Gastroesophageal sphincter (tissue), 4 donors: ENCODE measurements around the gene SGCB. TPM values are rescaled to one million over a fixed set of nuclear protein-coding genes. Genes with fewer than 3 reads are reported as not detected.
A peak's percentile ranks its signal among the peaks of the same experiment; 100 is the strongest.
"Not testable (repeated sequence)": the region's sequence is repeated elsewhere in the genome, so short reads cannot be mapped to it uniquely, and the experiment has no call there.

Source experiments
- ATAC-seq: fragments of 150-250 bp; one replicate; pipeline ENCODE4 v1.9.1; 2016; ENCODE audit warnings: mild to moderate bottlenecking, moderate library complexity
- H3K27ac ChIP-seq, 4 donors: fragments of 200-600 bp; sonication (generic) in 3 of 4; 1 replicate in 3 of 4; 2 replicates in 1 of 4; pipeline ENCODE4 v1.5.1; 2016 to 2019
- H3K27me3 ChIP-seq: fragments of 200-600 bp; sonication (generic); one replicate; pipeline ENCODE4 v1.5.1; 2019
- H3K36me3 ChIP-seq, 2 donors: fragments of 200-600 bp; sonication (generic); one replicate each; pipeline ENCODE4 v1.5.1; 2019; ENCODE audit warnings: control low read depth in 1 of 2
- H3K4me1 ChIP-seq, 3 donors: fragments of 200-600 bp; sonication (generic); 1 replicate in 2 of 3; 2 replicates in 1 of 3; pipeline ENCODE4 v1.5.1; 2016 to 2019; ENCODE audit warnings: control low read depth in 2 of 3
- H3K4me3 ChIP-seq, 2 donors: fragments of 200-600 bp; sonication (generic); one replicate each; pipeline ENCODE4 v1.5.1; 2019; ENCODE audit warnings: mild to moderate bottlenecking in 1 of 2, moderate library complexity in 1 of 2
- H3K9me3 ChIP-seq, 3 donors: fragments of 200-600 bp; sonication (generic); one replicate each; pipeline ENCODE4 v1.5.1; 2017 to 2019; ENCODE audit warnings: control low read depth in 2 of 3
- EP300 ChIP-seq: sonication (generic); formaldehyde crosslinking; IDR thresholded peaks from one replicate; pipeline ENCODE4 v1.6.1; 2017; ENCODE audit warnings: antibody characterized with exemption, mild to moderate bottlenecking
- POLR2A ChIP-seq, 2 donors: fragments of 450-650 bp; IDR thresholded peaks; one replicate each; pipeline ENCODE4 v1.6.1; 2017; ENCODE audit warnings: antibody characterized with exemption in 2 of 2, mild to moderate bottlenecking in 2 of 2, moderate library complexity in 1 of 2
- POLR2AphosphoS5 ChIP-seq: sonication (generic); formaldehyde crosslinking; IDR thresholded peaks from one replicate; pipeline ENCODE4 v1.6.1; 2017; ENCODE audit warnings: antibody characterized with exemption
- WGBS, 2 donors: methylation state at CpG; one replicate each; pipeline ENCODE4 v1.1.5; 2018; ENCODE audit warnings: low coverage in 1 of 2; 5-methylcytosine and 5-hydroxymethylcytosine counted together
- total RNA-seq, 4 donors: library from RNA; depleted of rRNA; stranded (reverse); fragments of >200 nt; gene quantifications; one replicate each; pipeline ENCODE4 v1.1.0, GENCODE V29; 2016
- TF ChIP-seq, protein P1 (sequence below), 4 experiments: fragments of 200-600 bp in 2 of 4; fragments of 450-650 bp in 2 of 4; sonication (generic) in 1 of 4; IDR thresholded peaks; one replicate each; pipeline ENCODE4 v1.5.1; 2017 to 2019; ENCODE audit warnings: antibody characterized with exemption in 4 of 4, mild to moderate bottlenecking in 2 of 4, moderate library complexity in 2 of 4

The SGCB gene, protein sequence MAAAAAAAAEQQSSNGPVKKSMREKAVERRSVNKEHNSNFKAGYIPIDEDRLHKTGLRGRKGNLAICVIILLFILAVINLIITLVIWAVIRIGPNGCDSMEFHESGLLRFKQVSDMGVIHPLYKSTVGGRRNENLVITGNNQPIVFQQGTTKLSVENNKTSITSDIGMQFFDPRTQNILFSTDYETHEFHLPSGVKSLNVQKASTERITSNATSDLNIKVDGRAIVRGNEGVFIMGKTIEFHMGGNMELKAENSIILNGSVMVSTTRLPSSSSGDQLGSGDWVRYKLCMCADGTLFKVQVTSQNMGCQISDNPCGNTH
- 100 to 1,000 TPM in 1 of 4 donors, 10 to 100 TPM in 3; 58.0 to 105 (median 86.2) TPM for total RNA-seq

DNA sequence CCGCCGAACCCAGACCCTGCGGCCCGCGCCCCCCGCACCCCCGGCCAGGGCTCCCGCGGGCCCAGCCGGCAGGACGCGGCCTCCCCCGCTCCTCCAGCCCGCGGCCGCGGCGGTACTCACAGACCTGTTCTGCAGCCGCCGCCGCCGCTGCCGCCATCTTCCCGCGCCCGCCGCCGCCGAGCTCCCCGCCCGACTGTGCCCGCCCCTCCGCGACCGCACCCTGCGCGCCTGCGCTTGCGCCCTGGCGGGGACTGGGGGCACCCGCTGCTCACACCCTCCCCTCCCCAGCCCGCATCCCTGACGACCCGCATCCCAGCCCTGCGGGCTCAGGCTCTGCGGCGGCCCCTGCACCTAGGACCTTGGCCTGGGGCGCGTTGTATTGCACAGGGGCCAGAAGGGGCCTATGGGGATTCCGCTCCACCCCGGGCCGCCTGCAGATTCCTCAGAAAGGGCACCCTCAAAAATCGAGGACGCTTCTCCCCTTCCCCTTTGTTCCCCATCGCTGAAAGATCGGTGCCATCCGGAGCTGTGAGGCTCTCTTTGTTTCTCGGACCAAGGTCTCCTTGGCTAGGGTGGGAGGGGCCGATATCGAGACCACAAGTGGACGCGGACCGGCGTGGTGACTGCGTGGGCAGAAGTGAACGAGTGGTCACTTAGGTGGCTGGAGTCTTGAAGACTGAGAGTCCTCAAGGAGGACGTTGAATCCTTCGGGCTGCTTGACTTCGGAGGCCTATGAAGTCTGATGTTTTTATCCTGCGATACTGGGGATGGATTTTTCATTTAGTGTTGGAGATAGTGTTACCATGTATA is at the start of gene SGCB:
Gene SGCB (minus strand): TSS at position 197 of the 810 bp plus-strand sequence. CDS start 40 bp downstream, at position 157.
- TF ChIP-seq, protein P1, sequence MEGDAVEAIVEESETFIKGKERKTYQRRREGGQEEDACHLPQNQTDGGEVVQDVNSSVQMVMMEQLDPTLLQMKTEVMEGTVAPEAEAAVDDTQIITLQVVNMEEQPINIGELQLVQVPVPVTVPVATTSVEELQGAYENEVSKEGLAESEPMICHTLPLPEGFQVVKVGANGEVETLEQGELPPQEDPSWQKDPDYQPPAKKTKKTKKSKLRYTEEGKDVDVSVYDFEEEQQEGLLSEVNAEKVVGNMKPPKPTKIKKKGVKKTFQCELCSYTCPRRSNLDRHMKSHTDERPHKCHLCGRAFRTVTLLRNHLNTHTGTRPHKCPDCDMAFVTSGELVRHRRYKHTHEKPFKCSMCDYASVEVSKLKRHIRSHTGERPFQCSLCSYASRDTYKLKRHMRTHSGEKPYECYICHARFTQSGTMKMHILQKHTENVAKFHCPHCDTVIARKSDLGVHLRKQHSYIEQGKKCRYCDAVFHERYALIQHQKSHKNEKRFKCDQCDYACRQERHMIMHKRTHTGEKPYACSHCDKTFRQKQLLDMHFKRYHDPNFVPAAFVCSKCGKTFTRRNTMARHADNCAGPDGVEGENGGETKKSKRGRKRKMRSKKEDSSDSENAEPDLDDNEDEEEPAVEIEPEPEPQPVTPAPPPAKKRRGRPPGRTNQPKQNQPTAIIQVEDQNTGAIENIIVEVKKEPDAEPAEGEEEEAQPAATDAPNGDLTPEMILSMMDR (IDR thresholded peaks at IDR 0.05): peak in 3 of 4 experiments; percentile 11 to 27 (median 13)
- no peak for TF ChIP-seq POLR2AphosphoS5
- no peak for TF ChIP-seq EP300
- TF ChIP-seq POLR2A (IDR thresholded peaks at IDR 0.05): peak in 1 of 2 donors; percentile 34
- peak; percentile 92 for ATAC-seq
- Histone ChIP-seq H3K9me3 (no peaks in the 10 kb centered on the region), H3K4me1 (peaks cover 0 to 42% (median 9%) of the 10 kb centered on the region in 3 donors), H3K27me3 (no peaks in the 10 kb centered on the region), H3K4me3 (peak within 1 kb of the TSS; percentile 72 to 78), H3K36me3 (no peaks in the 10 kb centered on the region), H3K27ac (peak within 1 kb of the TSS; percentile 36 to 85 (median 82))
- 0 to 40% methylated on average over 1 of the region's 70 CpGs for WGBS, 2 donors

DNA sequence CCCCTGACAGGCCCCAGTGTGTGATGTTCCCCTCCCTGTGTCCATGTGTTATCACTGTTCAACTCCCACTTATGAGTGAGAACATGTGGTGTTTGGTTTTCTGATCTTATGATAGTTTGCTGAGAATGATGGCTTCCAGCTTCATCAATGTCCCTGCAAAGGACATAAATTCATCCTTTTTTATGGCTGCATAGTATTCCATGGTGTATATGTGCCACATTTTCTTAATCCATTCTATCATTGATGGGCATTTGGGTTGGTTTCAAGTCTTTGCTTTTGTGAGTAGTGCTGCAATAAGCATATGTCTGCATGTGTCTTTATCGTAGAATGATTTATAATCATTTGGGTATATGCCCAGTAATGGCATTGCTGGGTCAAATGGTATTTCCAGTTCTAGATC is 48.3 kb upstream of the SGCB start:
- not testable (repeated sequence) for H3K4me3 ChIP-seq, H3K27ac ChIP-seq, H3K4me1 ChIP-seq, H3K27me3 ChIP-seq, H3K36me3 ChIP-seq, H3K9me3 ChIP-seq, ATAC-seq
- WGBS, 2 donors: 81 to 90% methylated on average over 1 of the region's 1 CpG

DNA sequence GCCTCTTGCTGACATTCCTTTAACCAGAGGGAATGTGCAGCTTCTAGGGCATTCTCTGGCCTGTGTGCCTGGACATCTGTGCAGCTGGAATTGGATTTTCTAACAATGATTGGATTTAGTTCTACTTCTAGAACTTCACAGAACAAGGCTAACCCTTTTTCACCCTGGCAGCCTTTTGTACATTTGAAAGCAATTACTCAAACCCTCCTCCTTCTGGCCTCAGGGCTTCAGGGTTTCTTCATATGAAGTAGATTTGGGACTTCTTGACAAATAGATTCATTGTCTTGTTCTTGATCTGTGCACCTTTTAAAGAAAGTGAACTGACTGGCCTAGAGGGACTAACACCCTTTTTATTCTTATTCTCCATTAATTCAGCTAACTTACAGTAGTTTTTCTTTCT is 43.1 kb upstream of the SGCB start:
- Histone ChIP-seq H3K27me3 (peaks cover 9% of the 10 kb centered on the region), H3K4me1 (peaks cover 0 to 7% (median 0%) of the 10 kb centered on the region in 3 donors), H3K9me3 (no peaks in the 10 kb centered on the region), H3K4me3 (no peak overlapping the region), H3K36me3 (no peaks in the 10 kb centered on the region), H3K27ac (no peak overlapping the region)
- TF ChIP-seq EP300 (no peak), POLR2AphosphoS5 (no peak), POLR2A (IDR thresholded peaks at IDR 0.05) (no peak)
- TF ChIP-seq, protein P1 (IDR thresholded peaks at IDR 0.05): no peak
- no peak for ATAC-seq

DNA sequence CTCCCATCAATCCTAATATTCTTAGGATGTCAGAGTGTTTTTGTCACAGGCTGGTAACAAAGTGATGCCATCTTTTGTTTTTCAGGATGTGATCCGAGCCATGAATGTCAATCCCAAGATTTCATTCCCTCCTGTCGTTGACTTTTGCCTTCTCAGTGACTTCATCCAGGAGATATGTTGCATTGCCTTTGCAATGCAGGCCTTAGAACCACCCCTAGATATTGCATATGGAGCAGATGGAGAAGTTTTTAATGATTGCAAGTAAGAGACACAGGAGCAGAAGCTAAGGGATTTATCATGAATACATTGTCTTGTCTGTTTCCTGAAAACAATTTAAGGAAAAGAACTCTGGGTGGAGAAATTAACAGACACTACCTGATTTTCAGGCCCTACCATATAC is 41.6 kb upstream of the SGCB start:
- no peak for ATAC-seq

DNA sequence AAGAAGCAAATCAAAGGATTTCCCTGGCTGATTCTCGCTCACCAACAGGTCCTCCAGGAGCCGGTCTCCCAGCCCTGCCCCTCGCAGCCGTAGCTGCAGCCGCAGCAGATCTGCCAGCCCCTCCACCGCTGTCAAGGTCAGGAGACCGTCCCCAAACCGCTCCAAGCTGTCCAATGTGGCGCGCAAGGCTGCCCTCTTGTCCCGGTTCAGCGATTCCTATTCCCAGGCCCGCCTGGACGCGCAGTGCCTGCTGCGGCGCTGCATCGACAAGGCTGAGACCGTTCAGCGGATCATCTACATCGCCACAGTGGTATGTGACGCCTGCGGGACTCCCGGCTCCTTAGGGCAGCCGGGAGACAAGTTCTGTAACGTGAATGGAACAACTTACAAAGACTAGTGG is 38.6 kb upstream of the SGCB start:
- ATAC-seq: no peak
- Histone ChIP-seq H3K4me1 (peaks cover 0 to 7% (median 0%) of the 10 kb centered on the region in 3 donors), H3K9me3 (no peaks in the 10 kb centered on the region), H3K27ac (no peak overlapping the region), H3K36me3 (no peaks in the 10 kb centered on the region), H3K27me3 (peaks cover 38% of the 10 kb centered on the region), H3K4me3 (no peak overlapping the region)
- 16 to 21% methylated on average over 6 to 8 of the region's 26 CpGs for WGBS, 2 donors
- TF ChIP-seq POLR2A (IDR thresholded peaks at IDR 0.05): no peak
- TF ChIP-seq, protein P1 (IDR thresholded peaks at IDR 0.05): no peak
- no peak for TF ChIP-seq EP300
- TF ChIP-seq POLR2AphosphoS5: no peak

More for the DNA sequence above, 41.6 kb upstream of the SGCB start:
- H3K9me3 ChIP-seq: no peaks in the 10 kb centered on the region
- H3K4me1 ChIP-seq: peaks cover 0 to 7% (median 0%) of the 10 kb centered on the region in 3 donors
- TF ChIP-seq, protein P1 (IDR thresholded peaks at IDR 0.05): no peak
- no peak for TF ChIP-seq POLR2A (IDR thresholded peaks at IDR 0.05)
- TF ChIP-seq POLR2AphosphoS5: no peak
- TF ChIP-seq EP300: no peak
- H3K36me3 ChIP-seq: no peaks in the 10 kb centered on the region
- H3K4me3 ChIP-seq: no peak overlapping the region
- H3K27ac ChIP-seq: no peak overlapping the region
- H3K27me3 ChIP-seq: peaks cover 17% of the 10 kb centered on the region
- 70% methylated on average over 2 of the region's 2 CpGs for WGBS, 2 donors
